Measurements from ENCODE around the gene UBXN7. TPM values are rescaled to one million over a fixed set of nuclear protein-coding genes. Genes with fewer than 3 reads are reported as not detected.

UBXN7 gene
- 100 to 1,000 TPM; 109 to 120 TPM for total RNA-seq
- polyA plus RNA-seq (2013, experiment 1 of 2), result 33.6 TPM
- polyA plus RNA-seq (2013, experiment 2 of 2), result 33.7 TPM
- long read RNA-seq, experiment 1, partial matches to known transcripts, result 0 of 13 reads
- long read RNA-seq, experiment 1, other reads (novel, unspliced or antisense), result 13 of 13 reads
- long read RNA-seq, experiment 2, full-length matches to known transcripts, result 6 of 11 reads
- long read RNA-seq, experiment 2, partial matches to known transcripts, result 1 of 11 reads
- long read RNA-seq, experiment 2, other reads (novel, unspliced or antisense), result 4 of 11 reads
- long read RNA-seq, experiment 3, full-length matches to known transcripts, result 112 of 132 reads
- long read RNA-seq, experiment 3, partial matches to known transcripts, result 4 of 132 reads
- long read RNA-seq, experiment 3, other reads (novel, unspliced or antisense), result 16 of 132 reads
- long read RNA-seq, experiment 4, full-length matches to known transcripts, result 9 of 13 reads
- long read RNA-seq, experiment 4, partial matches to known transcripts, result 1 of 13 reads
- long read RNA-seq, experiment 4, other reads (novel, unspliced or antisense), result 3 of 13 reads

GRCh38 chr3:196432137-196432879 is at the start of gene UBXN7:
TSS of gene UBXN7 (minus strand) at chr3:196432427. CDS start at chr3:196432399, 28 bp downstream.
- H3K27me3 Mint-ChIP-seq (ENCODE audit: insufficient read depth), result no peaks in the 10 kb centered on the region
- H3K4me1 ChIP-seq (ENCODE audit: control insufficient read depth, insufficient read depth, low read length), result no peaks in the 10 kb centered on the region
- peak; percentile 98 for DNase-seq
- H3K9me3 ChIP-seq (ENCODE audit: control insufficient read depth, low read length), result no peaks in the 10 kb centered on the region
- H3K36me3 Mint-ChIP-seq (ENCODE audit: low read depth), result peaks cover 8% of the 10 kb centered on the region
- peak within 1 kb of the TSS; percentile 79 for H3K9ac ChIP-seq (ENCODE audit: extremely low read depth, low read length, poor library complexity, severe bottlenecking)
- H3K4me3 ChIP-seq (ENCODE audit: low read length), result peak within 1 kb of the TSS; percentile 86
- H3K4me1 Mint-ChIP-seq, result peaks cover 6% of the 10 kb centered on the region
- no peak for TF ChIP-seq CTCF (conservative IDR thresholded peaks at IDR 0.05)
- H3K9me3 Mint-ChIP-seq, result no peaks in the 10 kb centered on the region
- no peaks in the 10 kb centered on the region for H3K27me3 ChIP-seq (ENCODE audit: control insufficient read depth, insufficient read depth, low read length, poor library complexity, severe bottlenecking)
- H3K36me3 ChIP-seq (ENCODE audit: control insufficient read depth, insufficient read depth, low read length), result peaks cover 10% of the 10 kb centered on the region
- peak within 1 kb of the TSS; percentile 94 for H3K27ac Mint-ChIP-seq
- peak within 1 kb of the TSS; percentile 62 for H3K27ac ChIP-seq (ENCODE audit: low read depth, low read length)
- WGBS, 2 experiments (ENCODE audit: insufficient coverage in 1 of 2, insufficient read length in 1 of 2), result 0 to 1% methylated on average over 34 to 67 of the region's 67 CpGs
- peak within 1 kb of the TSS; percentile 66 for H3K4me3 Mint-ChIP-seq

GRCh38 chr3:196477678-196478077 is 45.5 kb upstream of the UBXN7 start:
- H3K4me3 Mint-ChIP-seq, result no peak overlapping the region
- H3K36me3 Mint-ChIP-seq (ENCODE audit: low read depth), result peaks cover 62% of the 10 kb centered on the region
- Histone ChIP-seq H3K27me3 (ENCODE audit: control insufficient read depth, insufficient read depth, low read length, poor library complexity, severe bottlenecking) (no peaks in the 10 kb centered on the region), H3K9ac (ENCODE audit: extremely low read depth, low read length, poor library complexity, severe bottlenecking) (no peak overlapping the region), H3K4me1 (ENCODE audit: control insufficient read depth, insufficient read depth, low read length) (no peaks in the 10 kb centered on the region), H3K27ac (ENCODE audit: low read depth, low read length) (no peak overlapping the region), H3K36me3 (ENCODE audit: control insufficient read depth, insufficient read depth, low read length) (peaks cover 73% of the 10 kb centered on the region), H3K4me3 (ENCODE audit: low read length) (no peak overlapping the region), H3K9me3 (ENCODE audit: control insufficient read depth, low read length) (no peaks in the 10 kb centered on the region)
- no peak for DNase-seq
- H3K27me3 Mint-ChIP-seq (ENCODE audit: insufficient read depth), result no peaks in the 10 kb centered on the region
- H3K27ac Mint-ChIP-seq, result no peak overlapping the region
- TF ChIP-seq CTCF (conservative IDR thresholded peaks at IDR 0.05), result no peak
- 88 to 92% methylated on average over 1 to 4 of the region's 4 CpGs for whole genome bisulfite sequencing, 2 experiments (ENCODE audit: insufficient coverage in 1 of 2, insufficient read length in 1 of 2)
- no peaks in the 10 kb centered on the region for H3K4me1 Mint-ChIP-seq
- H3K9me3 Mint-ChIP-seq, result no peaks in the 10 kb centered on the region

GRCh38 chr3:196472286-196472685 is 40.1 kb upstream of the UBXN7 start:
- Histone ChIP-seq H3K36me3 (ENCODE audit: control insufficient read depth, insufficient read depth, low read length) (peaks cover 70% of the 10 kb centered on the region), H3K27me3 (ENCODE audit: control insufficient read depth, insufficient read depth, low read length, poor library complexity, severe bottlenecking) (no peaks in the 10 kb centered on the region), H3K4me1 (ENCODE audit: control insufficient read depth, insufficient read depth, low read length) (no peaks in the 10 kb centered on the region), H3K27ac (ENCODE audit: low read depth, low read length) (no peak overlapping the region), H3K9ac (ENCODE audit: extremely low read depth, low read length, poor library complexity, severe bottlenecking) (no peak overlapping the region), H3K4me3 (ENCODE audit: low read length) (no peak overlapping the region), H3K9me3 (ENCODE audit: control insufficient read depth, low read length) (no peaks in the 10 kb centered on the region)
- Mint-ChIP-seq H3K36me3 (ENCODE audit: low read depth) (peaks cover 48% of the 10 kb centered on the region), H3K27me3 (ENCODE audit: insufficient read depth) (no peaks in the 10 kb centered on the region), H3K27ac (no peak overlapping the region), H3K4me1 (no peaks in the 10 kb centered on the region), H3K4me3 (no peak overlapping the region), H3K9me3 (no peaks in the 10 kb centered on the region)
- DNase-seq, result no peak
- TF ChIP-seq CTCF (conservative IDR thresholded peaks at IDR 0.05), result no peak
- 92 to 99% methylated on average over 8 of the region's 8 CpGs for WGBS, 2 experiments (ENCODE audit: insufficient coverage in 1 of 2, insufficient read length in 1 of 2)
